ENCODE measurements around the gene PISD. TPM values are rescaled to one million over a fixed set of nuclear protein-coding genes. Genes with fewer than 3 reads are reported as not detected.
A peak's percentile ranks its signal among the peaks of the same experiment; 100 is the strongest.

PISD gene
- total RNA-seq, 2 donors from 2014 or later, result 14.8 to 27.3 TPM

GRCh38 chr22:31604746-31605705 lies 57.0 kb downstream of the PISD start:
- no peaks in the 10 kb centered on the region for H3K36me3 ChIP-seq
- H3K4me1 ChIP-seq, result peaks cover 0 to 7% of the 10 kb centered on the region in 2 donors
- TF ChIP-seq CTCF (IDR thresholded peaks at IDR 0.05), result no peak
- no peak for DNase-seq (ENCODE audit: low spot score)
- no peak overlapping the region for H3K4me3 ChIP-seq
- no peak overlapping the region for H3K27ac ChIP-seq
- no peaks in the 10 kb centered on the region for H3K27me3 ChIP-seq
- no peaks in the 10 kb centered on the region for H3K9me3 ChIP-seq

- peaks cover 0 to 7% of the 10 kb centered on the region in 2 donors for H3K4me1 ChIP-seq
- no peaks in the 10 kb centered on the region for H3K9me3 ChIP-seq
- no peaks in the 10 kb centered on the region for H3K36me3 ChIP-seq
- no peak for TF ChIP-seq CTCF (IDR thresholded peaks at IDR 0.05)
- no peak overlapping the region for H3K4me3 ChIP-seq
- no peaks in the 10 kb centered on the region for H3K27me3 ChIP-seq
- DNase-seq (ENCODE audit: low spot score), result no peak
- no peak overlapping the region for H3K27ac ChIP-seq
These were observed 57.8 kb downstream of the PISD start for GRCh38 chr22:31604137-31604705.

- H3K9me3 ChIP-seq, result no peaks in the 10 kb centered on the region
- H3K36me3 ChIP-seq, result no peaks in the 10 kb centered on the region
- DNase-seq (ENCODE audit: low spot score), result no peak
- peak overlapping the region in 1 of 2 donors; percentile 46 for H3K27ac ChIP-seq
- peaks cover 0 to 7% of the 10 kb centered on the region in 2 donors for H3K4me1 ChIP-seq
- no peaks in the 10 kb centered on the region for H3K27me3 ChIP-seq
- no peak overlapping the region for H3K4me3 ChIP-seq
- no peak for TF ChIP-seq CTCF (IDR thresholded peaks at IDR 0.05)
These were observed 58.4 kb downstream of the PISD start for GRCh38 chr22:31603574-31603973.

GRCh38 chr22:31603081-31603525 lies 58.9 kb downstream of the PISD start:
- no peaks in the 10 kb centered on the region for H3K27me3 ChIP-seq
- no peaks in the 10 kb centered on the region for H3K36me3 ChIP-seq
- H3K4me3 ChIP-seq, result no peak overlapping the region
- H3K27ac ChIP-seq, result peak overlapping the region in 1 of 2 donors; percentile 46
- DNase-seq (ENCODE audit: low spot score), result no peak
- no peaks in the 10 kb centered on the region for H3K9me3 ChIP-seq
- peaks cover 0 to 7% of the 10 kb centered on the region in 2 donors for H3K4me1 ChIP-seq
- no peak for TF ChIP-seq CTCF (IDR thresholded peaks at IDR 0.05)

- no peak for TF ChIP-seq CTCF (IDR thresholded peaks at IDR 0.05)
- H3K9me3 ChIP-seq, result no peaks in the 10 kb centered on the region
- H3K4me3 ChIP-seq, result no peak overlapping the region
- peak overlapping the region in 1 of 2 donors; percentile 46 for H3K27ac ChIP-seq
- no peaks in the 10 kb centered on the region for H3K27me3 ChIP-seq
- H3K4me1 ChIP-seq, result peaks cover 0 to 7% of the 10 kb centered on the region in 2 donors
- DNase-seq (ENCODE audit: low spot score), result peak; percentile 78
- no peaks in the 10 kb centered on the region for H3K36me3 ChIP-seq
These were observed 59.6 kb downstream of the PISD start for GRCh38 chr22:31602259-31602952.
